ENCODE measurements around the gene ACSBG1.

The ACSBG1 gene

GRCh38 chr15:78263351-78263781 is 29.0 kb upstream of the ACSBG1 start:
- no peak overlapping the region for H3K4me3 ChIP-seq (ENCODE audit: low read length)
- no peak for TF ChIP-seq CTCF (conservative IDR thresholded peaks at IDR 0.05; ENCODE audit: low read length)
- no peak for DNase-seq (ENCODE audit: low read depth)

GRCh38 chr15:78261062-78261461 is 26.7 kb upstream of the ACSBG1 start:
- no peak overlapping the region for H3K4me3 ChIP-seq (ENCODE audit: low read length)
- DNase-seq (ENCODE audit: low read depth), result no peak
- TF ChIP-seq CTCF (conservative IDR thresholded peaks at IDR 0.05; ENCODE audit: low read length), result no peak

- DNase-seq (ENCODE audit: low read depth), result no peak
- no peak for TF ChIP-seq CTCF (conservative IDR thresholded peaks at IDR 0.05; ENCODE audit: low read length)
These were observed 26.1 kb upstream of the ACSBG1 start for GRCh38 chr15:78260489-78260888.

GRCh38 chr15:78259232-78259631 is 24.9 kb upstream of the ACSBG1 start:
- DNase-seq (ENCODE audit: low read depth), result no peak
- no peak for TF ChIP-seq CTCF (conservative IDR thresholded peaks at IDR 0.05; ENCODE audit: low read length)
- no peak overlapping the region for H3K4me3 ChIP-seq (ENCODE audit: low read length)

More at GRCh38 chr15:78260489-78260888, 26.1 kb upstream of the ACSBG1 start:
- no peak overlapping the region for H3K4me3 ChIP-seq (ENCODE audit: low read length)

- TF ChIP-seq CTCF (conservative IDR thresholded peaks at IDR 0.05; ENCODE audit: low read length), result no peak
- H3K4me3 ChIP-seq (ENCODE audit: low read length), result no peak overlapping the region
- no peak for DNase-seq (ENCODE audit: low read depth)
These were observed 23.3 kb upstream of the ACSBG1 start for GRCh38 chr15:78257681-78258080.

GRCh38 chr15:78256044-78256437 is 21.7 kb upstream of the ACSBG1 start:
- TF ChIP-seq CTCF (conservative IDR thresholded peaks at IDR 0.05; ENCODE audit: low read length), result no peak
- DNase-seq (ENCODE audit: low read depth), result no peak
- H3K4me3 ChIP-seq (ENCODE audit: low read length), result no peak overlapping the region

GRCh38 chr15:78255421-78256043 is 21.2 kb upstream of the ACSBG1 start:
- no peak for DNase-seq (ENCODE audit: low read depth)
- no peak for TF ChIP-seq CTCF (conservative IDR thresholded peaks at IDR 0.05; ENCODE audit: low read length)

More at GRCh38 chr15:78255421-78256043, 21.2 kb upstream of the ACSBG1 start:
- H3K4me3 ChIP-seq (ENCODE audit: low read length), result no peak overlapping the region
